Left colon (tissue), 2 donors: ENCODE data around the gene AFAP1L1. TPM values are rescaled to one million over a fixed set of nuclear protein-coding genes. Genes with fewer than 3 reads are reported as not detected.

ENCODE experiments used
- ATAC-seq: fragments of 200-7000 bp; cut with Tn5 transposase; one replicate; pipeline ENCODE4 v1.9.1; 2020; ENCODE audit warnings: mild to moderate bottlenecking, moderate library complexity
- DNase-seq, 2 donors: peaks; one replicate each; pipeline ENCODE4 v3.0.0-alpha.2; 2020
- intact Hi-C, 2 donors: fragments of 100-400 bp; cut with DNase I in 1 of 2; cut with micrococcal nuclease in 1 of 2; formaldehyde crosslinking; loops; one replicate each; pipeline versions ENCODE4 v1.11.2 to v1.14.0; 2022; cut with DNase I, micrococcal nuclease
- total RNA-seq, 2 donors: library from RNA; stranded (reverse); fragmentation: NEBNext Ultra II Directional; extraction: Animal tissue kit (Norgen Biotek cat#: 25700); gene quantifications; one replicate each; pipeline ENCODE4 v1.2.1, GENCODE V29; 2021
- donor health status: DM: no; HTN: no; CAD: no.
- donor health status: DM: yes; HTN: yes; CAD: no.

Gene AFAP1L1
- total RNA-seq, 2 donors from 2014 or later = 1.9 to 2.7 TPM

DNA sequence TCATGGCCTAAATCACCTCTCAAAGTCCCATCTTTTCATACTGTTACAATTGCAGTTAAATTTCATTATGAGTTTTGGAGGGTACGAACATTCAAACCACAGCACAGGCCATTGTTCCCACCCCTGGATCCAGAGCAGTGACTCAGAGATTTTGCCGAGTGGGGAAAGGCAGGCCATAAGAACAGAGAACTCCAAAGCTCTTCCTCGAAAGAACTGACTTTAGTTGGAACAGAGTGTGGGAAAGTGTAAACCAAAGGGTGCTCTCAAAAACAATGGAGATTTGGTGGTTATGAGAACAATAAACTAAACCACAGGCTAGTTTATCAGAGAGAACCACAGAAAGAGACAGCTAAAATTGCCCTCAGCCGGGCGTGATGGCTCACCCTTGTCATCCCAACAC is 54.2 kb downstream of the AFAP1L1 start:
- no peak for DNase-seq
- intact Hi-C loops = no loop called here
- no peak for ATAC-seq

DNA sequence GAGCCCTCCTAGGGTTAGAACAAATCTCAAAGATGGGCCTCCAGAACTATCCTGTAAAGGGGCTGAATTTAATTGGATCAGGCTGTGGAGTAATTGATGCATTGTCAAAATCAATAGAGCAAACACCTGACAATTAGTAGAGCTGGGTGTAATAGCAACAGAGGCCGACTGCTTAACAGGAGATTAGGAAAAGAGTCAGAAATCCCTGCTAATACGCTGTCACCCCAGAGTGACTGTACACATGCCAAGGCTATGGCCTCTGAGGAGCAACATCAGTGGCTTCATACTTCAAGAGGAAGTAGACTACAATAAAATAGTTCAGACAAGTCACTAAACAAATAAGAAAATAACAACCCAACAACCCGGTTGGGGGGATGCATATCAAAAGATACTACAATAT is 55.0 kb downstream of the AFAP1L1 start:
- no peak for DNase-seq
- intact Hi-C loops = no loop called here

DNA sequence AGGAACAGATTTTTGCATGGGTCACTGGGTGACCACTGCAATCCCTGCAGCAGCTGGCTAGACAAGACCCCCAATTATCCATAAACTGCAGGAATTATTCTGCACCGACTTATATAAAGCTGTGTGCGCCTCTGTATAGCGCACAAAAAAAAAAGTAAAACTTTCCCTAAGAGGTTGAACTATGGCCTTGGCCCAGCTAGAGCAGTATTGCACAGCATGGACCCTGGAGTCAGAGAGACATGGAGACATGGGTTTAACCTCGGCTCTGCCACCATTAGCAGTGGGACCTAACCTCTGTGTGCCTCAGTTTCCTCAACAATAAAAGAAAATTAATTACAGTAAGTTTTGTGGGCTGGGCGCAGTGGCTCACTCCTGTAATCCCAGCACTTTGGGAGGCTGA is 56.5 kb downstream of the AFAP1L1 start:
- intact Hi-C loops = no loop called here
- no peak for ATAC-seq
- no peak for DNase-seq

More for the DNA sequence above, 55.0 kb downstream of the AFAP1L1 start:
- peak; percentile 37 for ATAC-seq

DNA sequence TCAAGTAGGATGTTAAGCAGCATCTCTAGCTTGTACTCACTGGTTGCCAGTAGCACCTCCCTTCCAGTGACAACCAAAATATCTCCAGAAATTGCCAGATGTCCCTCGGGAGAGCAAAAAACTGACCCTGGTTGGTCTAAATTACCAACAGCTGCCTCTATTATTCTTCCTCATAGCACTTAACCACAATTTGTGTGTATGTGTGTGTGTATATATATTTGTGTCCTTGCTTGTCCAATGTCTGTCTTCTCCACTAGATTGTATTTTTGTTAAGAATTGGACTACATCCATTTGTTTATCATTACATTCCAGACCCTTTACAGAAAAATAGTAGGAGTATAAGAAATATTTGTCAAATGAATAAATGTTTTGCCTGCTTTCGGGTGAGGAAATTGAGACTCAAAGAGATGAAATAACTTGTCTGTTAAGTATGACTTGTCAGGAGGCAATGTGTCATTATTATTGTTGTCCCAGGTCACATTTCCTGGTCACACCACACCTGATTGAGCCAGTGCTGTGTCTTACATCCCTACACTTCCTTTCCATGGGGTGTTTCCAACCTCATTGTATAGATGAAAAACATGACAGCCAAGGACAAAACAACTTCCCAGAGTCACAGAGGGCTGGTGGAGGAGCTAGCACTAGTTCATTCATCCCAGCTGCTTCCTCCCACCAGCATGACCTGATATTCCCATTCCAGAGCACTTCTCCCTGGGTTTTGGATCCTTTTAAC is 62.2 kb downstream of the AFAP1L1 start:
- DNase-seq (no peak), ATAC-seq (no peak)
- intact Hi-C loops = no loop called here

DNA sequence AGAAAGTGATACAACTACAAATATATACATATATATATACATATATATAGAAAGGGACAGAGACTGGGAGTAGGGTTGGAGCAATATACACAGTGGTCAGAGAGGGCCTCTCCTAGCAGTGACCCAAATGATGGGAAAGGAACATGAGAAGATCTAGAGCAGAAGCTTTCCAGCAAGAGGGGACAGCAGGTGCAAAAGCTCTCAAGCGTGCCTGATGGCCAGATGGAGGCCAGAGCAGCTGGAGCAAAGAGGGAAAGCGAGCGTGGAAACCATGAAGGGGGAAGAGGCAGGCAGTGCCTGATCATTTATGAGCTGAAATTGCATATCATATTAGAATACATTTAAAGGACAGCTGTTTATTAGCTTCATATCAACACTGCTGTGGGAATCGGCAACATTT is 66.1 kb downstream of the AFAP1L1 start:
- intact Hi-C loops = no loop called here
- no peak for ATAC-seq
- DNase-seq = no peak

DNA sequence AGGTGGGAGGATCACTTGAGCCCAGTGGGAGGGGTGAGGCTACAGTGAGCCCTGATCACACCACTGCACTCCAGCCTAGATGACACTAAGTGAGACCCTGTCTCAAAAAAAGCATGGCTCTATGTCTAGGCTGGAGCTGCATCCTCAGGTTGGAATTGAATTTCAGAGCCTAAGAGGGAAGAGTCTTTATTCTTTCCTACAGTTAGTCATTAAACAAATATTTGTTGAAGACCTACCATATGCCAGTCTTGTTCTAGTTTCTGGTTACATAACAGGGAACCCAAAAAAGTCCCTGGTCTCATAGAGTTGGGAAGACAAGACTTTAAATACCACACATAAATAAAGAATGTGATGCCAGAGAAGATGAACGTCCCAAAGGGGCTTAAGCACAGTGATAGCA is 66.7 kb downstream of the AFAP1L1 start:
- no peak for ATAC-seq
- intact Hi-C loops = no loop called here

DNA sequence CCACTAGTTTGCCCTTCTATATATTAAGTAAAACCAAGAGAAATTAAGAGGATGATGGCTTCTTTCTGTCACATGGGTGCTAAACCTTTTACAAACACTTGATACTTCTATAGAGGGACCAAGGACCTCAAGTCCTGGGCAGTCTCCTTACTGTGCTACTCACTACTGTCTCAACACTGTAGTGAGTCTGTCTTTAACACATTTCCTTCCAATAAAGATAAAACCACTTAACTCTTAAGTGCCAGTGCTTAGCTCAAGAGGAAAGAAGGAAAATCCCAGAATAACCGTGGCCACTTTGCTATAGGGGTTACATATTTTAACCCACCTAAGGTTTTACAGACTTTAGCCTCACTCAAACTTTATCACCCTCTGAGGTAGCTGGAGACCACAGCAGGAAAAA is 69.3 kb downstream of the AFAP1L1 start:
- intact Hi-C loops = no loop called here
- no peak for ATAC-seq
- no peak for DNase-seq

More for the DNA sequence above, 66.7 kb downstream of the AFAP1L1 start:
- no peak for DNase-seq

DNA sequence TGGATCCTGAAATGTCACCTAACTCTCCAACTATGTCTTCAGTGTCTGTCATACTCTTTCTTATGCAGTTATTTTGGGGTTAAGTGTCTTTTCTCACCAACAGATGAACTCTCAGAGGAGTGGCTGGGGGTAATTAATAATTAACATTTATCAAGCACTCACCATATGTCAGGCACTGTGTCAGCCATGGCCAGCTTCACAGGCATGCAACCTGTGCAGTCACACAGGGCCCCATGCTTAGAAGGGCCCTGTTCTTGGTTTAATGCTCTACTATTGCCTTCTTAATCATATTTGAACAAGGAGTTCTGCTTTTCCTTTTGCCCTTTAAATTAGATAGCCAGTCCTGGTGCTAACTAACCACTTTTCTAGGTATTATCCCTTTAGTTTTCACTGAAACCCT is 70.2 kb downstream of the AFAP1L1 start:
- ATAC-seq (no peak), DNase-seq (no peak)
- intact Hi-C loops = no loop called here

DNA sequence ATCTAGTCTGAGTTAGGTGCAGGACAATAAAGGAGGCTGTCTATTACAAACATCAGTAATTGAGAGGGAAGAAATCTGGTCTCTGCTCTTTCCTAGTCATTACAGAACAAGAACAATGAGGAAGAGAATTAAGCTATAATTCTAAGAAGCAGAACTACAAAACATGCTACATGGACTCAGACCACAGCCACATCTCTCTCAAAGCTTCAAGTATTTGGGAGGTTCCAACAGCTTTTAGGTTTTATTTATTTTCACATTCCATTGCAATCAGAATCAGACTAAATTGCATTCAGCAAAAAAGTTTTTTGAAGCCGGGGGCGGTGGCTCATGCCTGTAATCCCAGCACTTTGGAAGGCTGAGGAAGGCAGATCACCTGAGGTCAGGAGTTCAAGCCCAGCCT is 72.5 kb downstream of the AFAP1L1 start:
- intact Hi-C loops = no loop called here
- DNase-seq (no peak), ATAC-seq (no peak)

DNA sequence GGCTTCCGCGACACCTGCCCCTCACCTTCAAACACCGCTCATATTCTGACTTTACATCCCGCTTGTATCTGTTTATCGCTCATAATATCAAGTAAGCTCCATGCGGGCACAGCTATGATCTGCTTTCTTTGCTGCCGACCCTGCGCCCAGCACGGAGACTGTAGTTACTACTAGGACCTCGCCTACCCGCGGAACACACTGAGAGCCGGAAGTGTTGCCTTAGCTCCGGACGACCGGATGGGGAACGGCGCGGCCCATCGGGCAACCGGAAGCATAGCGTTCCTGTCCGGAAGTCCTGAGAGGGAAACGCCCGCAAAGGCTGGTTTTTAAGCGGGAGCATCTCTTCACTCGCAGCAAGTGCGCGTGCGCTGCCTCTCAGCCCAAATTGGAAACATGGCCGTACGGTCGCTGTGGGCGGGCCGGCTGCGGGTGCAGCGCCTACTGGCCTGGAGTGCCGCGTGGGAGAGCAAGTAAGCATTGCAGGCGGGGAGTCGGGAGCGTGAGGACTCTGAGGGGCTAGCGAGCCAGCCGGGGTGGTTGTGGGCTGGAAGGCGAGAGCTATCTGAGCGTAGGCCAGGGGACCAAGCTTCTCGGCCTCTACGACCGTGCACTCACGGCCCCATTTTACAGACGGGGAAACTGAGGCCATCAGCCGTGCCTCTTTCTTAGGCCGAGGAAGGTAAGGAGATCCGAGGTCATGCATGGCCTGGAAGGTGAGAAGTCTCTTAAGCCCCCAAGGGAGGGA is 73.7 kb downstream of the AFAP1L1 start, which contains the start of gene GRPEL2:
TSS of gene GRPEL2 (plus strand) at position 353 of the 745 bp plus-strand sequence. CDS start at position 394, 41 bp downstream.
- intact Hi-C loops = no loop called here
- ATAC-seq (peak; percentile 100), DNase-seq (peak; percentile 95 to 97)

DNA sequence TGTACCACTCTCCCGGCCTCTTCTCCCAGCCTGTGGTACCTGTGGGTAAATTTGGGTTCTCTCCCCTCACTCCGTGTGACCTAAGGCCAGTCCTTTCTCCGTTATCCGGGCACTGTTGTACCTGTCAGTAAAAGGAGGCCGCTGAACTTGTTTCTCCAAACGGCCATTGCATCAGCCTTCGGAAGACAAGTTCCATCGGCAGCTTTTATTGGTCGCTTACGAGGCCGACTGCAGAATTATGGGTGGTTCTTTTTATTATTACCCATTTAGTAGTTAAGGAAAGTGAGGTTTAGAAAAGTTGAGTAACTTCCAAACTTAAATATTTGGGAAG is 74.2 kb downstream of the AFAP1L1 start:
- intact Hi-C loops = no loop called here
- DNase-seq = no peak
- ATAC-seq = peak; percentile 3

DNA sequence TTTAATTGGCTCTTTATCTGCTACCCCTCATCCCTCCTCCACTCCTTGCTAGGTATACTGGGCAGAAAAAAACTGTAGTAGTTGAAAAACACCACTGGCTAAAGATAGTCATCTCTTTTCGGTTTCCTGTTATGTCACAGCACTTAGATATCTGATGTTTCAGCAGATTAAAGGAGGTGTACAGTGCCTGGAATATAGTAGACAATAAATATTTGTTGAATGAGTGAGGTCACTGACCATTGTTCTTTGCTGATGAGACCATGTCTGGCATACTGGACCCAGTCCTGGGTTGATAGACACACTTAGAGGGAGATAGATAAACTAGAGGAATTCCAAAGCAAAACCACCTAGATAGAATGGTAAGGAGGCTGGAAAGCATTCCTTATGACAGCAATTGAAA is 76.9 kb downstream of the AFAP1L1 start:
- intact Hi-C loops = no loop called here
- no peak for DNase-seq
- ATAC-seq = no peak

DNA sequence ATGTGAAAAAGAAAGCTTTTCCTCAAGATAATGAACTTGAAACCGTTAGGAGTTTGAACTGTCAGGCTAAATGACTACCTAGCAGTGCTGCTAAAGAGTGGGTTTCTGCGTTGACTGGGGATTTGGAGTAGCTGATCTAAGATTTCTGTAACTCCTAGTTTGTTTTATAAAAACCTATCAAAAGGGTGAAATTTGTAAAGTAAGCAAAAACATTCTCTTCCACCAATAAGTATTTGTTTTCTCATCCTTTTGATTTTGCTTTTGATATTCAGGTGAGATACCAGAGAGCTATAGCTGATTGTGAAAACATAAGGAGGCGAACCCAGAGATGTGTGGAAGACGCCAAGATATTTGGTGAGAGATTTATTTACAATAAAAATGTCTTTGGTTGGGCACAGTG is 77.7 kb downstream of the AFAP1L1 start:
- DNase-seq (no peak), ATAC-seq (no peak)
- intact Hi-C loops = no loop called here

DNA sequence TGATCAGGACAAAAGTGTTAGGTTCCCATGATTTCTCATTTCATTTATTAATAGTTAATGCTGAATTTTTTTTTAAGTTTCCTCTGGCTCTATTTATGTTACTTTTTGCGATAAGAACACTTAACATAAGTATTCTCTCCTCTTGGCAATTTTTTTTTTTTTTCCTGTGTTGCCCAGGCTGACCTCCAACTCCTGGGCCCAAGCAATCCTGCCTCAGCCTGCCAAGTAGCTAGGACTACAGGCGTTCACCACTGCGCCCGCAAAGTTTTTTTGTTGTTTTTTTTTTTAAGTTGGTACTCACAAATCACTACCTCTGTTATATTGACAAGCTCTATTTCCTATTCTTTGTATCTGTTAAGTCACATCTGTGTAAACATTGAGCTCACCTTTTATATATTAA is 80.5 kb downstream of the AFAP1L1 start:
- intact Hi-C loops = no loop called here
- DNase-seq (no peak), ATAC-seq (no peak)

DNA sequence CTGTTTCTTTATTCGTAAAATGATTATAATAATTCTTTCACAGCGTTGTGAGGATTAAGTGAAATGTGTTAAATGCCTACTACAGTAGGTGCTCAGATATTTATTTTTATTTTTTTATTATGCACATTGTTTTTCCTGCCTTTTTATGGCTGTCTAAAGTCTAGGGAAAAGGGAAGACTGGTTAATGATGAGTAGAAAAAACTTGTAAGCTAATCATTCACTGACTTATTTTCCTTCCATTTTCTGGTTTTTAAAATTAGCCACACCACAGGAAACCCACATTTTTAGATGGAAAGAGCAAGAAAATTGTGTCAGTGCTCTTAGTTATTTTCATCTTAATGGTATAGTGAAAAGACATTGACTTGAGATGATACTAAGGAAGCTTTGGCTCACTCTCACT is 82.3 kb downstream of the AFAP1L1 start:
- DNase-seq (no peak), ATAC-seq (no peak)
- intact Hi-C loops = no loop called here

DNA sequence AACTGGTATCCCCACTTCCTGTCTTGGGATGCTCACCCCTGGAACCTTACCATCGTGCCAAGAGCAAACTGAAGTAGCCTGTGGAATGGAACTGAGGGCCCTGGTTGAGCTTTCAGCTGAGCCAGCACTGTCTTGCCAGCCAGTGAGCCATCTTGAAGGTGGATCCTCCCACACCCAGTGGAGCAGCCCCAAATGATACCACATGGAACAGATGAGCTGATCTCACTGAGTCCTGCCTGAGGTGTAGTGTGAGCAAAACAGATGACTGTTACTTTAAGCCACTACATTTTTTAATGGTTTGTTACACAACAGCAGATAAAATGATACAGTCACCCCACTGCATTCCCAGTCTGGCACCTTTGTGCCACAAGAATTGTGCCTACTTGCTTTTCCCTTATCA is 84.0 kb downstream of the AFAP1L1 start:
- ATAC-seq (no peak), DNase-seq (no peak)
- intact Hi-C loops = no loop called here

DNA sequence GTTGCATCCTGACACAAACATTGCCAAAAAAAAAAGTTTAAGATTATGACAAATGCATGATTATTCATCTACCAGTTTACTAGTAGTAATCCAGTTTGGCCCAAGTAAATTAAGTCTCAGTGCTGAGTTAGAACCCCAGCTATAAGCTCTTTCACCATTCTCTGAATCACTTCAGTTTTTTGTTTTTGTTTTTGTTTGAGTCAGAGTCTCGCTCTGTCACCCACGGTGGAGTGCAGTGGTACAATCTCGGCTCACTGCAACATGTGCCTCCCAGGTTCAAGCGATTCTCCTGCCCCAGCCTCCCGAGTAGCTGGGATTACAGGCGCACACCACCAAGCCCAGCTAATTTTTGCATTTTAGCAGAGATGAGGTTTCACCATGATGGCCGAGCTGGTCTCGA is 84.7 kb downstream of the AFAP1L1 start:
- DNase-seq (no peak), ATAC-seq (no peak)
- intact Hi-C loops = no loop called here

DNA sequence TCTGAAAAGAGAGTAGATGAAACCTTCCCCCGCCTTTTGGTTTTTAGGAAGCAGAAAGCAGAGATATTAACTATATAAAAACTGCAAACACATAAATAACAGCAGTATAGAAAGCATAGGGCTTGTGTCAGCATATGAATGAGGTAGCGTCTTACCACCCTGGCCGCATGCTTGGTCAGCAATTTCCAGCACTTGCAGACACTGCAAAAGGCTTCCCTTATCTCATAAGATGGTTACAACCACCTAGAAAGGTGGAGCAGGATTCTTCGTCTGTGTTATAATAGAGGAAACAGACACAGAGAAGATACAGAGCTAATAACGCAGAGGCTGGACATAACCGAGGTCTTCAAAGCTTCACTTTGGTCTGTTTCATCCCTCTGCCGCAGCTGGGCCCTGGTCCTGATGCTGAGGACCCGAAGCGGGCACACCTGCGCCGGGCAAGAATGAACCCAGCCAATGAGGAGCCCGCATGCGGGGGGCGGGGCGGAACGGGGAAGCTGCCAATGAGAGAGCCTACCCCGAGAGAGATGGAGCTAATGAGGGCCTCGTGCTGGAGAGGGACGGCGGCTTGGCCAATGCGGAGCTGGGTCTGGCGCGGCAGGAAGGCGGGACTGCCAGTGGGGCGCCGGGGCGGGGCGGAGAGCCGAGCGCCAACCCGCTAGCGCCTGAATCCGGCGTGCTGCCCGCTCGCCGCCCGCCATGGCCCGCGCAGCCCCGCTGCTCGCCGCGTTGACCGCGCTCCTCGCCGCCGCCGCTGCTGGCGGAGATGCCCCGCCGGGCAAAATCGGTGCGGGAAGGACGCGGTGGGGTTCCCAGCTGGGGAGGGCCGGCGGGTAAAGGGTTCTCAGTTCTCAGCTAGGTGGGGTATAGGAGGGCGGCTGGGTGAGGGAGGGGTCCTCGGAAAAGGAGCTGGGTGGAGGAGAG is 86.0 kb downstream of the AFAP1L1 start, which contains the start of gene PCYOX1L:
TSS of gene PCYOX1L (plus strand) at position 677 of the 924 bp plus-strand sequence. CDS start at position 700, 23 bp downstream.
- peak; percentile 99 for ATAC-seq
- intact Hi-C loops = no loop called here
- peak; percentile 95 to 97 for DNase-seq

DNA sequence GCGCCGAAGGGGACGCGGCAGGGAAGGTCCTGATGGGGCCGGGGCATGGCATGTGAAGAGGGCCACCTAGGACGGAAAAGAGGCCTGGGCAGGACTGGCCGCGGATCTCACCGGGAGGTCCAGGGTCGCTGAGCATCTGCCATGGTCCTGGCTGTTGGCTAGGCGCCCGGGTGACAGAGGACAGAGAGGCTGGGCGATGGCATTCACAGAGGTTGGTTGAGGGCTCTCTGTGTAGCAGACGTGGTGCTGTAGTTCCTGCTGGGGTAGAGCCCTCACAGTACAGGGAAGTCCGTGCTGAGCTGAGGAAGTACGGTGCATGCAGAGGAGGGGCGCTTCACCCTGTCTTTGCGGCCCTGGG is 86.6 kb downstream of the AFAP1L1 start:
- peak; percentile 44 for ATAC-seq
- DNase-seq = peak in 1 of 2 donors; percentile 56
- intact Hi-C loops = no loop called here
